Activated CD4-positive, alpha-beta T cell treated with anti-CD3 and anti-CD28 coated beads, Interleukin-2, amount 50 U/mL, for 1 hour (primary cell): ENCODE results near the gene HOXA11.

Experiments
- DNase-seq: peaks from one replicate; pipeline ENCODE4 v3.0.0-alpha.2; 2020

The HOXA11 gene

GRCh38 chr7:27185013-27185853 is at the start of gene HOXA11:
Gene HOXA11 (minus strand): TSS chr7:27185232. CDS start chr7:27185144, 88 bp downstream.
- DNase-seq = no peak

- DNase-seq = no peak
These were observed 44.4 kb upstream of the HOXA11 start for GRCh38 chr7:27229448-27229847.

- DNase-seq = no peak
These were observed 40.2 kb upstream of the HOXA11 start for GRCh38 chr7:27224983-27225934.

GRCh38 chr7:27223941-27224575 is 39.0 kb upstream of the HOXA11 start:
- DNase-seq = no peak

- DNase-seq = no peak
These were observed 36.3 kb upstream of the HOXA11 start for GRCh38 chr7:27221201-27221797.

GRCh38 chr7:27220440-27220955 is 35.5 kb upstream of the HOXA11 start:
- DNase-seq = no peak

DNA sequence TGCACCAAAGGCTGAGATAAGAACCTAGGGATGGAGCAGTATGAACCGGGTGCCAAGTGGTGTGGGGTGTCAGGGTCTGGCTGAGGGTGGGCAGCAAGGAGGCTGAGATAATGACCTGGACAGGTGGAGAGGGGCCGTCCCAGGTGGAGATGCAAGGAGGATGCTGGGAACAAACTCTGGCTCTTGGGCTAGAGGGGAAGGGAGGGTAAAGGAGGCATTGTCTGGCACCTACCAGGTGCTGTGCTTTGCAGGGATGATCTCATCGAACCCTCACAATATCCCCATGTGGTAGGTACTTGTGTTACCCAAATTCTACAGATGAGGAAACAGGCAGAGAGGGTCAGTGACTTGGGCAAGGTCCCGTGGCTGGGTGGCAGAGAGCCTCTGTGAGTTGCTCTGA is 34.8 kb upstream of the HOXA11 start:
- no peak for DNase-seq

DNA sequence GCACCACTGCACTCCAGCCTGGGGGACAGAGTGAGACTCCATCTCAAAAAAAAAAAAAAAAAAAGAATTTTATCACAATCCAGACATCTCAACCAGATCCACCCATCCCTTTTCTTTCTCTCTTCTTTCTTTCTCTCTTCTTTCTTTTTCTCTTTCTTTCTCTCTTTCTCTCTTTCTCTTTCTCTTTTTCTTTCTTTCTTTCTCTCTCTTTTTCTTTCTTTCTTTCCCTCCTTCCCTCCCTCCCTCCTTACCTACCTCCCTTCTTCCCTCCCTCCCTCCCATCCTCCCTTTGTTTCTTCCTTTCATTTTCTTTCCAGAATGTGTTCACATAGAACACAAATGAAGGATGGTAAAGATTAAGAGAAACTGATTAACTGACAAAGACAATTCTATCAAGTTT is 32.9 kb upstream of the HOXA11 start:
- no peak for DNase-seq

DNA sequence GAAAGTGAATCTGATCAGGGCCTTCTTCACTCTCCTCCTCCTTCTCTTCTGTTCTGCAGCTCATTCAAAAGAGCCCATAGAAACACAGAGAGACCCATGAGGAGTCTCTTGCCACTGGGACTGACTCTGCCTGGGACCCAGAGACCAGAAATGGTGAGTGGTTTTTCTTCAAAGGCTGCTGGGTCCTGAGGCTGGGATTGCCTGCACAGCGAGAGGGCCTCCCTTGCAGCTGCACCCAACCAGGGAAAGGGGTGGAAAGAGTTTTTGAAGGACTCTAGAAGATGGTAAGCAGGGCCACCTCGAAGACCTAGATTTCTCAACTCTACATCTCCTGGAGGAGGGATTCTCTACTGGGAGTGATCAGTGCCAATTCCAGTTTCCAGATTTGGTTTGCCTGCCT is 30.3 kb upstream of the HOXA11 start:
- no peak for DNase-seq

DNA sequence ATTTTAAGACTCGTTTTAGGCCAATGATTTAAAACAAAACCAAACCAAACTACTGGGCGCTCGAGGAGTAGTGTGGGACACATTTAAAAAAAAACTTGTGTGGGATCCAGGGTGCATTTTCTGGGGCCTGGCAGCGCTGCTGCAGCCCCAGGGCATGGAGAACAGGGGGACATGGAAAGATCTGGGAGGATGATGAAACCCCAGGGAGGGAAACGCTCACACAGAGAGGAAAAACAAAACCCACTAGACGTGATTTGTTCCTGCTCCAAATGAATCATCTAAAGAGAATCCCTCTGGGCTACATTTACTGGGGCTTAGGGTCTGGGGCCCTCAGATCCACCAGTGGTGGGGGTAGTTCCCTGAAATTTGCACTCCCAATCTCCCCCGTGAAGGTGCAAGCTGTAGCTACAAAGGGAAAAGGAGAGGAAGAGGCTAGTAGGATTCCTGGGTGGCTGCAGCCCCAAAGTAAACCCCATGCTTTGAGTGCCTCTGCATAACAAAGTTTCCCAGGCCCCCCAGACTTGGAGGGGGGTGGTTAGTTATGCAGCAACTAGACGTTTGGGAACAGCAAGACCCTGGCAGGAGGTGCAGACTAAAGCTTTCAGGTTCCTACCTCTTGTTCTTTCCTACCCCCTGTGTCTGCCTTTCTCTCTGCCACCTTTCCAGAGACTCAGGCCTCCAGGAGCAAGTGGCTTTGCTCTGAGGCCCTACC is 29.4 kb upstream of the HOXA11 start:
- DNase-seq = no peak

- DNase-seq = no peak
These were observed 28.6 kb upstream of the HOXA11 start for GRCh38 chr7:27213433-27214238.

GRCh38 chr7:27212497-27213432 is 27.7 kb upstream of the HOXA11 start:
- no peak for DNase-seq

DNA sequence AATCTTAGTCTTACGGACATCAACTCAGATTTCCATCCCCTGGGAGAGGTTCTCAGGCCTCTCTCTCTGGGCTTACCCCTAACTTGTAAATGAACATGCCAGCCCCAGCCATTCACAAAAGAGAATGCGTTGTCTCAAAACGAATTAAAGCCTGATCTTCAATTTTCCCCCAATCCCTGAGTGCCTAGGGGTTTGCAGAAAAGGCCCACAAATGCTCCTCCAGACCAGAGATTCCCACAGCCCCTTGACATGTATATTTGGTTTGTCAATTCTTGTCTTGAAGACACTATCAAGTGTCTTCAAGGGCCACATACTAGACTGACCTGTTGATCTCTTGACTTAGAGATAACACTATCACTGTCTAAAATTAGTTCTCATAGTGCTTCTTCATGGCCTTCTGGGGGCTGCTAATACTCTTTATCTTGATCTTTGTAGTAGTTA is 26.8 kb upstream of the HOXA11 start:
- DNase-seq = no peak

GRCh38 chr7:27211084-27211446 is 26.0 kb upstream of the HOXA11 start:
- DNase-seq = no peak

- DNase-seq = peak; percentile 43
These were observed 25.5 kb upstream of the HOXA11 start for GRCh38 chr7:27210441-27211083.

DNA sequence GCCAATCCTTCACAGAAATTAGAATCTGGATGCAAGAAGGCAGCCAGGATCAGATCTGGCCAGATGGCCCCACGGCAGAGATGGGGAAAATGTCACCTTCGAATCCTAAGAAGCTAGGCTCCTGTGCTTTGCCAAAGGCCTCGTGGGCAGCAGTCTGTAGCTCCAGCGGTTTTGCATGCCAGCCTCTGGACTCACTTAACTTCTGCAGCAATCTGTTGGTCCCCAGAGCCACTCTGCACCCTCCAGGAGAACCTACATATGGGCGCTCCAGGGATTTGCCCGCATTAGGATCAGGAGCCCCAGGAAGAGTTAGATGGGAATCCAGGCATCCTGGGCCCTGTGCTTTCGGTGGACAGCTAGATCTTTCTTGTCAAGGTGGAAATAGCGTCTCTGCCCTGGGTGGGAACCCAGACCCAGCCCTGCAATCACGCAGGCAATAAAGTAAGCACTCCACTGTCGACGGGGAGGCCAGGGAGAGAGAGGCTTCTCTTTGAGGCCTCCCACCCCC is 25.0 kb upstream of the HOXA11 start:
- DNase-seq = no peak

DNA sequence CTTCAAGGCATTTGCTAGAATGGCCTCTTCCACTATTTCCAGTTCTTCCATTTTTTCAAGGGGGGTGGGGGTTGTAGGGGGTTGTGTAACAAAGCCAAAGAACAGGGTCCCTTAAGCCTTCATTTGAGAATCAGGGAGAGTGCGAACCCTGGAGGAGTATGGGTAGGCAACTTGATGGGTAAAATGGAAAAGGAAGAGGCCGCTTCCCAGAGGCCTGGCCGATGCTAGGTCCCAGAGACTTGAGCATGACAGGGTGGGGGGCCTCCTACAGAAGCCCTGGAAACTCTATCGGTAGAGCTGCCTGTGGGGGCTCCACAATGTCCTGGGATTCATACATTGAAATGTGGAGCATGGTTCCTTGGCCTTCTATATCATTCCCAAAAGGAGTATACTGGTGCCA is 24.0 kb upstream of the HOXA11 start:
- no peak for DNase-seq

GRCh38 chr7:27207348-27207985 is 22.4 kb upstream of the HOXA11 start:
- DNase-seq = no peak
